Upper lobe of right lung (tissue), 1 donor: ENCODE data around the gene FAR2. TPM values are rescaled to one million over a fixed set of nuclear protein-coding genes. Genes with fewer than 3 reads are reported as not detected.

Experiments
- ATAC-seq: fragments of 200-7000 bp; cut with Tn5 transposase; one replicate; pipeline ENCODE4 v1.9.1; 2020; ENCODE audit warnings: mild to moderate bottlenecking, moderate library complexity
- DNase-seq: peaks from one replicate; pipeline ENCODE4 v3.0.0-alpha.2; 2020
- H3K27ac ChIP-seq: fragments of 200-600 bp; one replicate; pipeline ENCODE4 v1.8.0; 2022
- H3K27me3 ChIP-seq: fragments of 200-600 bp; one replicate; pipeline ENCODE4 v1.8.0; 2022; ENCODE audit warnings: mild to moderate bottlenecking
- H3K36me3 ChIP-seq: fragments of 200-600 bp; one replicate; pipeline ENCODE4 v1.8.0; 2022
- H3K4me1 ChIP-seq: fragments of 200-600 bp; one replicate; pipeline ENCODE4 v1.8.0; 2022
- H3K4me3 ChIP-seq: fragments of 200-600 bp; one replicate; pipeline ENCODE4 v1.8.0; 2022; ENCODE audit warnings: mild to moderate bottlenecking
- H3K9me3 ChIP-seq: fragments of 200-600 bp; one replicate; pipeline ENCODE4 v1.8.0; 2022
- CTCF ChIP-seq: fragments of 200-600 bp; IDR thresholded peaks from one replicate; pipeline ENCODE4 v1.8.0; 2022; ENCODE audit warnings: antibody characterized with exemption
- intact Hi-C: fragments of 100-400 bp; cut with DNase I; formaldehyde crosslinking; loops from one replicate; pipeline ENCODE4 v1.11.0; 2022
- total RNA-seq: library from RNA; stranded (reverse); fragmentation: NEBNext Ultra II Directional; extraction: Animal tissue kit (Norgen Biotek cat#: 25700); gene quantifications from one replicate; pipeline ENCODE4 v1.2.1, GENCODE V29; 2021
- donor health status: DM: no; HTN: yes; CAD: no; lungs with severe emphysema.

The FAR2 gene
- total RNA-seq, 1 donor from 2014 or later: 13.3 TPM

- no peak overlapping the region for H3K4me3 ChIP-seq
- H3K36me3 ChIP-seq: no peaks in the 10 kb centered on the region
- no peaks in the 10 kb centered on the region for H3K27me3 ChIP-seq
- intact Hi-C loops: no loop called here
- no peak for TF ChIP-seq CTCF
- H3K27ac ChIP-seq: no peak overlapping the region
- no peaks in the 10 kb centered on the region for H3K9me3 ChIP-seq
- ATAC-seq: no peak
- no peak for DNase-seq
- no peaks in the 10 kb centered on the region for H3K4me1 ChIP-seq
Observed at GRCh38 chr12:29212682-29213403, 63.8 kb downstream of the FAR2 start.

GRCh38 chr12:29216266-29216665 lies 67.2 kb downstream of the FAR2 start:
- no peak for DNase-seq
- TF ChIP-seq CTCF: no peak
- Histone ChIP-seq H3K4me1 (no peaks in the 10 kb centered on the region), H3K36me3 (no peaks in the 10 kb centered on the region), H3K9me3 (no peaks in the 10 kb centered on the region), H3K27ac (no peak overlapping the region), H3K27me3 (no peaks in the 10 kb centered on the region), H3K4me3 (no peak overlapping the region)
- no peak for ATAC-seq
- intact Hi-C loops: no loop called here

GRCh38 chr12:29216797-29217575 lies 67.9 kb downstream of the FAR2 start:
- intact Hi-C loops: no loop called here
- H3K27ac ChIP-seq: no peak overlapping the region
- DNase-seq: no peak
- H3K9me3 ChIP-seq: no peaks in the 10 kb centered on the region
- TF ChIP-seq CTCF: no peak
- H3K36me3 ChIP-seq: no peaks in the 10 kb centered on the region
- H3K27me3 ChIP-seq: no peaks in the 10 kb centered on the region
- no peaks in the 10 kb centered on the region for H3K4me1 ChIP-seq
- peak; percentile 54 for ATAC-seq
- no peak overlapping the region for H3K4me3 ChIP-seq

DNA sequence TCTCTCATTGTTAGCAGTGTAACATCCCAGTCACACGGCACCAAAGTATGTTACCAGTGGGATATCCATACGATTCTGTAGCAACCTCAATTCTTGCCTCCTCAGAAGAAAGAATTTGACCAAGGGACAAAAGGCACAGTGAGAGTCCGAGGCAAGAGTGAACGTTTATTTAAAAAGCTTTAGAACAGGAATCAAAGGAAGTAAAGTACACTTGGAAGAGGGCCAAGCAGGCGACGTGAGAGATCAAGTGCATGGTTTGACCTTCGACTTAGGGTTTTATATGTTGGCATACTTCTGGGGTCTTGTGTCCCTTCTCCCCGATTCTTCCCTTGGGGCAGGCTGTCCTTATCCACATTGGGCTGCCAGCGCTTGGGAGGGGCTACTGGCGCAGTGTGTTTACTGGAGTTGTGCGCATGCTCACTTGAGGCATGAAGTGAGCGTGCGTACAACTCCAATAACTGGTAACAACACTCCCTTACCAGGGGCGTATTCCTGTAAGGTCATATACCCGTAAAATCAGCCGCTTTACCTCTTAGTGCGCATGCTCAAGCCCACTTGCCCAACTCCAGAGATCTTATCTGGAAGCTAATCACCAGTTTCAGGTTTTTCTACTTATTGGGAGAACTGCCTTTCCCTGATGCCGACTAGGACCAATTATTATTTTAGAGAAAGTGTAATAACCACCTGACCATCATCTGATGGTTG lies 71.7 kb downstream of the FAR2 start:
- ATAC-seq: no peak

DNA sequence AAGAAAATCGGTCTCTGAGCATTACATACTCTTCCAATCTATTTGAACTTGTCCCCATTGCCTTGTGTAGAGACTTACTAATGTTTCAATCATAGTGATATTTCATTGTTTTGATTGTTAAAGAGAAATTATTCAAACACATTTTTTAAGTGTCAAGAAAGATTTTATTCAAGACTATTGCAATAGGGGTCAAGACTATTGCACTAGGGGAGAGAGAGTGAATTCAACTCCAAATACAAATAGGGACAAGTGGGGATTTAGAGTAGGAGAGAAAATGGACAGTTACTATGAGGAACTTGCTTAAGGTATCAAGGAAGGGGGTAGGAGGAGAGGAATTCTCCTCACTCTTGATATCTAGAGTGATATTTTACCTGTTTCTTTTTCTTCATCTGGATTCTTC lies 73.1 kb downstream of the FAR2 start:
- Histone ChIP-seq H3K9me3 (no peaks in the 10 kb centered on the region), H3K36me3 (no peaks in the 10 kb centered on the region), H3K27me3 (no peaks in the 10 kb centered on the region), H3K4me1 (no peaks in the 10 kb centered on the region), H3K4me3 (no peak overlapping the region), H3K27ac (no peak overlapping the region)
- no peak for TF ChIP-seq CTCF
- no peak for ATAC-seq
- intact Hi-C loops: no loop called here
- DNase-seq: no peak

More for the DNA sequence above, 71.7 kb downstream of the FAR2 start:
- intact Hi-C loops: no loop called here
- no peak for DNase-seq
- no peaks in the 10 kb centered on the region for H3K4me1 ChIP-seq
- no peaks in the 10 kb centered on the region for H3K36me3 ChIP-seq
- no peak overlapping the region for H3K4me3 ChIP-seq
- H3K27me3 ChIP-seq: no peaks in the 10 kb centered on the region
- H3K9me3 ChIP-seq: no peaks in the 10 kb centered on the region
- TF ChIP-seq CTCF: no peak
- no peak overlapping the region for H3K27ac ChIP-seq
